WTC11 (cell line): Measurements from ENCODE around the gene TLR10. TPM values are rescaled to one million over a fixed set of nuclear protein-coding genes. Genes with fewer than 3 reads are reported as not detected.

ENCODE experiments used
- ATAC-seq: fragments of 200-7000 bp; cut with Tn5 transposase; 2 replicates; pipeline ENCODE4 v1.10.0; 2021; ENCODE audit warnings: mild to moderate bottlenecking, moderate library complexity
- CTCF ChIA-PET: fragments of 300-600 bp; sonication (Branson Sonifier 250); formaldehyde crosslinking; loops from one replicate; lab custom pipeline; 2021; ENCODE audit warnings: antibody characterized with exemption; lab: Charles Lee
- POLR2A ChIA-PET: fragments of 350-600 bp; sonication (Branson Sonifier 250); formaldehyde crosslinking; loops from one replicate; lab custom pipeline; 2021; ENCODE audit warnings: antibody characterized with exemption; lab: Charles Lee
- DNase-seq: peaks from one replicate; pipeline ENCODE4 v3.0.0; 2021; ENCODE audit warnings: low spot score
- H3K27ac Mint-ChIP-seq: 2 replicates; pipeline ENCODE4 v1.8.0; 2021; ENCODE audit warnings: mixed read lengths
- H3K27me3 Mint-ChIP-seq: 2 replicates; pipeline ENCODE4 v1.8.0; 2021; ENCODE audit warnings: low read depth, mild to moderate bottlenecking, moderate library complexity, mixed read lengths
- H3K36me3 Mint-ChIP-seq: 2 replicates; pipeline ENCODE4 v1.8.0; 2021; ENCODE audit warnings: mixed read lengths
- H3K4me1 Mint-ChIP-seq: 2 replicates; pipeline ENCODE4 v1.8.0; 2022; ENCODE audit warnings: mixed read lengths
- H3K4me3 Mint-ChIP-seq: 2 replicates; pipeline ENCODE4 v1.8.0; 2021; ENCODE audit warnings: mild to moderate bottlenecking, moderate library complexity, mixed read lengths
- H3K9me3 Mint-ChIP-seq: 2 replicates; pipeline ENCODE4 v1.8.0; 2021; ENCODE audit warnings: mixed read lengths
- CREB1 ChIP-seq: sonication (generic); formaldehyde crosslinking; IDR thresholded peaks from 2 replicates; pipeline ENCODE4 v1.8.0; 2023; ENCODE audit warnings: mild to moderate bottlenecking, missing genetic modification reagents
- EMX1 ChIP-seq: fragments of 250-450 bp; sonication (Bioruptor Pico); IDR thresholded peaks from 2 replicates; pipeline ENCODE4 v1.8.0; 2021; ENCODE audit warnings: mild to moderate bottlenecking
- KAT7 ChIP-seq: sonication (generic); formaldehyde crosslinking; IDR thresholded peaks from 2 replicates; pipeline ENCODE4 v1.8.1; 2023; ENCODE audit warnings: missing genetic modification reagents, mild to moderate bottlenecking, borderline replicate concordance
- NR2C2 ChIP-seq: sonication (generic); formaldehyde crosslinking; IDR thresholded peaks from 2 replicates; pipeline ENCODE4 v1.8.0; 2022; ENCODE audit warnings: mild to moderate bottlenecking, missing genetic modification reagents
- RELA ChIP-seq: sonication (generic); formaldehyde crosslinking; IDR thresholded peaks from 2 replicates; pipeline ENCODE4 v1.8.1; 2022; ENCODE audit warnings: missing genetic modification reagents, mild to moderate bottlenecking, borderline replicate concordance
- RORB ChIP-seq: fragments of 250-450 bp; sonication (Bioruptor Pico); IDR thresholded peaks from 2 replicates; pipeline ENCODE4 v1.9.0; 2021; ENCODE audit warnings: mild to moderate bottlenecking
- ZNF138 ChIP-seq: sonication (generic); formaldehyde crosslinking; conservative IDR thresholded peaks from 2 replicates; pipeline ENCODE4 v1.8.1; 2022; ENCODE audit warnings: mild to moderate bottlenecking, moderate library complexity, missing genetic modification reagents
- ZNF263 ChIP-seq: sonication (generic); formaldehyde crosslinking; IDR thresholded peaks from 2 replicates; pipeline ENCODE4 v1.8.1; 2022; ENCODE audit warnings: low read depth, mild to moderate bottlenecking, moderate library complexity, missing genetic modification reagents
- ZNF396 ChIP-seq: fragments of 250-450 bp; sonication (Bioruptor Pico); IDR thresholded peaks from 2 replicates; pipeline ENCODE4 v1.8.0; 2021; ENCODE audit warnings: mild to moderate bottlenecking, moderate library complexity, borderline replicate concordance
- ZNF416 ChIP-seq: fragments of 250-450 bp; sonication (Bioruptor Pico); IDR thresholded peaks from 2 replicates; pipeline ENCODE4 v1.9.0; 2021; ENCODE audit warnings: mild to moderate bottlenecking, inconsistent platforms
- total RNA-seq: library from RNA; stranded (reverse); gene quantifications from 3 replicates; pipeline ENCODE4 v1.2.3, GENCODE V29; 2021
- TF ChIP-seq, protein P1 (sequence below): fragments of 200-600 bp; IDR thresholded peaks from 2 replicates; pipeline ENCODE4 v1.8.0; 2022; ENCODE audit warnings: antibody characterized with exemption
- TF ChIP-seq, protein P2 (sequence below): sonication (generic); formaldehyde crosslinking; IDR thresholded peaks from 2 replicates; pipeline ENCODE4 v1.8.1; 2023; ENCODE audit warnings: mild to moderate bottlenecking, missing genetic modification reagents, borderline replicate concordance
- TF ChIP-seq, protein P3 (sequence below): sonication (generic); formaldehyde crosslinking; IDR thresholded peaks from 2 replicates; pipeline ENCODE4 v1.8.0; 2022; ENCODE audit warnings: mild to moderate bottlenecking, missing genetic modification reagents
- TF ChIP-seq, protein P4 (sequence below): sonication (generic); formaldehyde crosslinking; IDR thresholded peaks from 2 replicates; pipeline ENCODE4 v1.8.0; 2022; ENCODE audit warnings: missing genetic modification reagents
- TF ChIP-seq, protein P5 (sequence below): sonication (generic); formaldehyde crosslinking; IDR thresholded peaks from 2 replicates; pipeline ENCODE4 v1.8.0; 2023; ENCODE audit warnings: mild to moderate bottlenecking, missing genetic modification reagents
- TF ChIP-seq, protein P6 (sequence below): fragments of 250-450 bp; sonication (Bioruptor Pico); IDR thresholded peaks from 2 replicates; pipeline ENCODE4 v1.9.0; 2021; ENCODE audit warnings: mild to moderate bottlenecking, borderline replicate concordance
- TF ChIP-seq, protein P7 (sequence below): sonication (generic); formaldehyde crosslinking; IDR thresholded peaks from 2 replicates; pipeline ENCODE4 v1.8.1; 2022; ENCODE audit warnings: missing genetic modification reagents, borderline replicate concordance

The TLR10 gene
- total RNA-seq, 1 experiment from 2014 or later: not detected

DNA sequence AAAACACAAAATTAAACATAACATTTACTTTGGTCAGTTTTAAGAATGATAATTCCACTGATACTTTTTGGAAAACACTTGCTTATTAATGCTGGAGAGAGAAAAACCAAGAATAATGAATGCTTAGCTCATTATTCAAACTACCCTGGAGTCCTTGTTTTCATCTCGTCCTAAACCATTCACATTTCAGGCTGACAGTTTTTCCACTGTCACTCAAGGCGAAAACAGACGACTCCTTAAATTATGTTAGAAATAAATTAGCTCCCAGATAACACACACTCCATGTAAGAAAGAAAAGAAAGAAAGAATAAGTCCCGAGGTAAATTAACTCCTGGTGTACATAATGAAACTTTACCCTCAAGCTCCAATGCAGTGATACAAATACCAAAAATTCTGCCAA, 33.5 kb downstream of the TLR10 start:
- POLR2A ChIA-PET: no interaction called here
- peaks cover 4% of the 10 kb centered on the region; the same call in 1 of the 2 replicates for H3K27me3 Mint-ChIP-seq
- ATAC-seq (no peak), DNase-seq (no peak)
- H3K4me1 Mint-ChIP-seq: peaks cover 6% of the 10 kb centered on the region
- no peak for TF ChIP-seq ZNF263 (CRISPR knock-in tag)
- no peak for TF ChIP-seq RELA (CRISPR knock-in tag)
- no peak for TF ChIP-seq KAT7 (CRISPR knock-in tag)
- TF ChIP-seq CREB1 (CRISPR knock-in tag): no peak
- no peak for TF ChIP-seq ZNF396 (CRISPR knock-in tag)
- no peak for TF ChIP-seq RORB (CRISPR knock-in tag)
- no peak for TF ChIP-seq ZNF138 (CRISPR knock-in tag)
- TF ChIP-seq ZNF416 (CRISPR knock-in tag): no peak
- H3K36me3 Mint-ChIP-seq: peaks cover 16% of the 10 kb centered on the region
- H3K27ac Mint-ChIP-seq: no peak overlapping the region
- no peak overlapping the region for H3K4me3 Mint-ChIP-seq
- H3K9me3 Mint-ChIP-seq: peaks cover 20% of the 10 kb centered on the region
- CTCF ChIA-PET: interaction anchor here (0.7 kb wide), 1 partner anchor 10 kb away, joined by 3 read pairs; no protein-coding TSS in a partner anchor

DNA sequence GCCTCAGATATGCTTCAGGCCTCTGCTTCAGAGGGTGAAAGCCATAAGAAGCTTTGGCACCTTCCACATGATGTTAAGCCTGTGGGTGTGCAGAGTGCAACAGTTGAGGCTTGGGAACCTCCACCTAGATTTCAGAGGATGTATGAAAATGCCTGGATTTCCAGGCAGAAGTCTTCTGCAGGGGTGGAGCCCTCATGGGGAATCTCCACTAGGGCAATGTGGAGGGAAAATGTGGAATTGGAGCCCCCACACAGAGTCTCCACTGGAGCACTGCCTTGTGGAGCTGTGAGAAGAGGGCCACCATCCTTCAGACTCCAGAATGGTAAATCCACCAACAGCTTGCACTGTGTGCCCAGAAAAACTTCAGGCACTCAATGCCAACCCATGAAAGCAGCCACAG, 35.2 kb downstream of the TLR10 start:
- no peak overlapping the region for H3K27ac Mint-ChIP-seq
- H3K4me1 Mint-ChIP-seq: peaks cover 6% of the 10 kb centered on the region
- no peak for ATAC-seq
- POLR2A ChIA-PET: no interaction called here
- CTCF ChIA-PET: no interaction called here
- H3K36me3 Mint-ChIP-seq: peaks cover 16% of the 10 kb centered on the region
- H3K9me3 Mint-ChIP-seq: peaks cover 20% of the 10 kb centered on the region
- peaks cover 4% of the 10 kb centered on the region; the same call in 1 of the 2 replicates for H3K27me3 Mint-ChIP-seq
- no peak overlapping the region for H3K4me3 Mint-ChIP-seq
- no peak for DNase-seq
- TF ChIP-seq, protein P1, sequence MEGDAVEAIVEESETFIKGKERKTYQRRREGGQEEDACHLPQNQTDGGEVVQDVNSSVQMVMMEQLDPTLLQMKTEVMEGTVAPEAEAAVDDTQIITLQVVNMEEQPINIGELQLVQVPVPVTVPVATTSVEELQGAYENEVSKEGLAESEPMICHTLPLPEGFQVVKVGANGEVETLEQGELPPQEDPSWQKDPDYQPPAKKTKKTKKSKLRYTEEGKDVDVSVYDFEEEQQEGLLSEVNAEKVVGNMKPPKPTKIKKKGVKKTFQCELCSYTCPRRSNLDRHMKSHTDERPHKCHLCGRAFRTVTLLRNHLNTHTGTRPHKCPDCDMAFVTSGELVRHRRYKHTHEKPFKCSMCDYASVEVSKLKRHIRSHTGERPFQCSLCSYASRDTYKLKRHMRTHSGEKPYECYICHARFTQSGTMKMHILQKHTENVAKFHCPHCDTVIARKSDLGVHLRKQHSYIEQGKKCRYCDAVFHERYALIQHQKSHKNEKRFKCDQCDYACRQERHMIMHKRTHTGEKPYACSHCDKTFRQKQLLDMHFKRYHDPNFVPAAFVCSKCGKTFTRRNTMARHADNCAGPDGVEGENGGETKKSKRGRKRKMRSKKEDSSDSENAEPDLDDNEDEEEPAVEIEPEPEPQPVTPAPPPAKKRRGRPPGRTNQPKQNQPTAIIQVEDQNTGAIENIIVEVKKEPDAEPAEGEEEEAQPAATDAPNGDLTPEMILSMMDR: no peak
- TF ChIP-seq, protein P2, sequence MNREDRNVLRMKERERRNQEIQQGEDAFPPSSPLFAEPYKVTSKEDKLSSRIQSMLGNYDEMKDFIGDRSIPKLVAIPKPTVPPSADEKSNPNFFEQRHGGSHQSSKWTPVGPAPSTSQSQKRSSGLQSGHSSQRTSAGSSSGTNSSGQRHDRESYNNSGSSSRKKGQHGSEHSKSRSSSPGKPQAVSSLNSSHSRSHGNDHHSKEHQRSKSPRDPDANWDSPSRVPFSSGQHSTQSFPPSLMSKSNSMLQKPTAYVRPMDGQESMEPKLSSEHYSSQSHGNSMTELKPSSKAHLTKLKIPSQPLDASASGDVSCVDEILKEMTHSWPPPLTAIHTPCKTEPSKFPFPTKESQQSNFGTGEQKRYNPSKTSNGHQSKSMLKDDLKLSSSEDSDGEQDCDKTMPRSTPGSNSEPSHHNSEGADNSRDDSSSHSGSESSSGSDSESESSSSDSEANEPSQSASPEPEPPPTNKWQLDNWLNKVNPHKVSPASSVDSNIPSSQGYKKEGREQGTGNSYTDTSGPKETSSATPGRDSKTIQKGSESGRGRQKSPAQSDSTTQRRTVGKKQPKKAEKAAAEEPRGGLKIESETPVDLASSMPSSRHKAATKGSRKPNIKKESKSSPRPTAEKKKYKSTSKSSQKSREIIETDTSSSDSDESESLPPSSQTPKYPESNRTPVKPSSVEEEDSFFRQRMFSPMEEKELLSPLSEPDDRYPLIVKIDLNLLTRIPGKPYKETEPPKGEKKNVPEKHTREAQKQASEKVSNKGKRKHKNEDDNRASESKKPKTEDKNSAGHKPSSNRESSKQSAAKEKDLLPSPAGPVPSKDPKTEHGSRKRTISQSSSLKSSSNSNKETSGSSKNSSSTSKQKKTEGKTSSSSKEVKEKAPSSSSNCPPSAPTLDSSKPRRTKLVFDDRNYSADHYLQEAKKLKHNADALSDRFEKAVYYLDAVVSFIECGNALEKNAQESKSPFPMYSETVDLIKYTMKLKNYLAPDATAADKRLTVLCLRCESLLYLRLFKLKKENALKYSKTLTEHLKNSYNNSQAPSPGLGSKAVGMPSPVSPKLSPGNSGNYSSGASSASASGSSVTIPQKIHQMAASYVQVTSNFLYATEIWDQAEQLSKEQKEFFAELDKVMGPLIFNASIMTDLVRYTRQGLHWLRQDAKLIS: no peak
- TF ChIP-seq, protein P3, sequence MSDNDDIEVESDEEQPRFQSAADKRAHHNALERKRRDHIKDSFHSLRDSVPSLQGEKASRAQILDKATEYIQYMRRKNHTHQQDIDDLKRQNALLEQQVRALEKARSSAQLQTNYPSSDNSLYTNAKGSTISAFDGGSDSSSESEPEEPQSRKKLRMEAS (CRISPR knock-in tag): no peak
- TF ChIP-seq, protein P4, sequence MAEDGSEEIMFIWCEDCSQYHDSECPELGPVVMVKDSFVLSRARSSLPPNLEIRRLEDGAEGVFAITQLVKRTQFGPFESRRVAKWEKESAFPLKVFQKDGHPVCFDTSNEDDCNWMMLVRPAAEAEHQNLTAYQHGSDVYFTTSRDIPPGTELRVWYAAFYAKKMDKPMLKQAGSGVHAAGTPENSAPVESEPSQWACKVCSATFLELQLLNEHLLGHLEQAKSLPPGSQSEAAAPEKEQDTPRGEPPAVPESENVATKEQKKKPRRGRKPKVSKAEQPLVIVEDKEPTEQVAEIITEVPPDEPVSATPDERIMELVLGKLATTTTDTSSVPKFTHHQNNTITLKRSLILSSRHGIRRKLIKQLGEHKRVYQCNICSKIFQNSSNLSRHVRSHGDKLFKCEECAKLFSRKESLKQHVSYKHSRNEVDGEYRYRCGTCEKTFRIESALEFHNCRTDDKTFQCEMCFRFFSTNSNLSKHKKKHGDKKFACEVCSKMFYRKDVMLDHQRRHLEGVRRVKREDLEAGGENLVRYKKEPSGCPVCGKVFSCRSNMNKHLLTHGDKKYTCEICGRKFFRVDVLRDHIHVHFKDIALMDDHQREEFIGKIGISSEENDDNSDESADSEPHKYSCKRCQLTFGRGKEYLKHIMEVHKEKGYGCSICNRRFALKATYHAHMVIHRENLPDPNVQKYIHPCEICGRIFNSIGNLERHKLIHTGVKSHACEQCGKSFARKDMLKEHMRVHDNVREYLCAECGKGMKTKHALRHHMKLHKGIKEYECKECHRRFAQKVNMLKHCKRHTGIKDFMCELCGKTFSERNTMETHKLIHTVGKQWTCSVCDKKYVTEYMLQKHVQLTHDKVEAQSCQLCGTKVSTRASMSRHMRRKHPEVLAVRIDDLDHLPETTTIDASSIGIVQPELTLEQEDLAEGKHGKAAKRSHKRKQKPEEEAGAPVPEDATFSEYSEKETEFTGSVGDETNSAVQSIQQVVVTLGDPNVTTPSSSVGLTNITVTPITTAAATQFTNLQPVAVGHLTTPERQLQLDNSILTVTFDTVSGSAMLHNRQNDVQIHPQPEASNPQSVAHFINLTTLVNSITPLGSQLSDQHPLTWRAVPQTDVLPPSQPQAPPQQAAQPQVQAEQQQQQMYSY (CRISPR knock-in tag): no peak
- TF ChIP-seq, protein P5, sequence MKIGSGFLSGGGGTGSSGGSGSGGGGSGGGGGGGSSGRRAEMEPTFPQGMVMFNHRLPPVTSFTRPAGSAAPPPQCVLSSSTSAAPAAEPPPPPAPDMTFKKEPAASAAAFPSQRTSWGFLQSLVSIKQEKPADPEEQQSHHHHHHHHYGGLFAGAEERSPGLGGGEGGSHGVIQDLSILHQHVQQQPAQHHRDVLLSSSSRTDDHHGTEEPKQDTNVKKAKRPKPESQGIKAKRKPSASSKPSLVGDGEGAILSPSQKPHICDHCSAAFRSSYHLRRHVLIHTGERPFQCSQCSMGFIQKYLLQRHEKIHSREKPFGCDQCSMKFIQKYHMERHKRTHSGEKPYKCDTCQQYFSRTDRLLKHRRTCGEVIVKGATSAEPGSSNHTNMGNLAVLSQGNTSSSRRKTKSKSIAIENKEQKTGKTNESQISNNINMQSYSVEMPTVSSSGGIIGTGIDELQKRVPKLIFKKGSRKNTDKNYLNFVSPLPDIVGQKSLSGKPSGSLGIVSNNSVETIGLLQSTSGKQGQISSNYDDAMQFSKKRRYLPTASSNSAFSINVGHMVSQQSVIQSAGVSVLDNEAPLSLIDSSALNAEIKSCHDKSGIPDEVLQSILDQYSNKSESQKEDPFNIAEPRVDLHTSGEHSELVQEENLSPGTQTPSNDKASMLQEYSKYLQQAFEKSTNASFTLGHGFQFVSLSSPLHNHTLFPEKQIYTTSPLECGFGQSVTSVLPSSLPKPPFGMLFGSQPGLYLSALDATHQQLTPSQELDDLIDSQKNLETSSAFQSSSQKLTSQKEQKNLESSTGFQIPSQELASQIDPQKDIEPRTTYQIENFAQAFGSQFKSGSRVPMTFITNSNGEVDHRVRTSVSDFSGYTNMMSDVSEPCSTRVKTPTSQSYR: no peak
- no peak for TF ChIP-seq EMX1 (CRISPR knock-in tag)
- no peak for TF ChIP-seq NR2C2 (CRISPR knock-in tag)
- TF ChIP-seq, protein P6, sequence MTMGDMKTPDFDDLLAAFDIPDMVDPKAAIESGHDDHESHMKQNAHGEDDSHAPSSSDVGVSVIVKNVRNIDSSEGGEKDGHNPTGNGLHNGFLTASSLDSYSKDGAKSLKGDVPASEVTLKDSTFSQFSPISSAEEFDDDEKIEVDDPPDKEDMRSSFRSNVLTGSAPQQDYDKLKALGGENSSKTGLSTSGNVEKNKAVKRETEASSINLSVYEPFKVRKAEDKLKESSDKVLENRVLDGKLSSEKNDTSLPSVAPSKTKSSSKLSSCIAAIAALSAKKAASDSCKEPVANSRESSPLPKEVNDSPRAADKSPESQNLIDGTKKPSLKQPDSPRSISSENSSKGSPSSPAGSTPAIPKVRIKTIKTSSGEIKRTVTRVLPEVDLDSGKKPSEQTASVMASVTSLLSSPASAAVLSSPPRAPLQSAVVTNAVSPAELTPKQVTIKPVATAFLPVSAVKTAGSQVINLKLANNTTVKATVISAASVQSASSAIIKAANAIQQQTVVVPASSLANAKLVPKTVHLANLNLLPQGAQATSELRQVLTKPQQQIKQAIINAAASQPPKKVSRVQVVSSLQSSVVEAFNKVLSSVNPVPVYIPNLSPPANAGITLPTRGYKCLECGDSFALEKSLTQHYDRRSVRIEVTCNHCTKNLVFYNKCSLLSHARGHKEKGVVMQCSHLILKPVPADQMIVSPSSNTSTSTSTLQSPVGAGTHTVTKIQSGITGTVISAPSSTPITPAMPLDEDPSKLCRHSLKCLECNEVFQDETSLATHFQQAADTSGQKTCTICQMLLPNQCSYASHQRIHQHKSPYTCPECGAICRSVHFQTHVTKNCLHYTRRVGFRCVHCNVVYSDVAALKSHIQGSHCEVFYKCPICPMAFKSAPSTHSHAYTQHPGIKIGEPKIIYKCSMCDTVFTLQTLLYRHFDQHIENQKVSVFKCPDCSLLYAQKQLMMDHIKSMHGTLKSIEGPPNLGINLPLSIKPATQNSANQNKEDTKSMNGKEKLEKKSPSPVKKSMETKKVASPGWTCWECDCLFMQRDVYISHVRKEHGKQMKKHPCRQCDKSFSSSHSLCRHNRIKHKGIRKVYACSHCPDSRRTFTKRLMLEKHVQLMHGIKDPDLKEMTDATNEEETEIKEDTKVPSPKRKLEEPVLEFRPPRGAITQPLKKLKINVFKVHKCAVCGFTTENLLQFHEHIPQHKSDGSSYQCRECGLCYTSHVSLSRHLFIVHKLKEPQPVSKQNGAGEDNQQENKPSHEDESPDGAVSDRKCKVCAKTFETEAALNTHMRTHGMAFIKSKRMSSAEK (CRISPR knock-in tag): no peak
- TF ChIP-seq, protein P7, sequence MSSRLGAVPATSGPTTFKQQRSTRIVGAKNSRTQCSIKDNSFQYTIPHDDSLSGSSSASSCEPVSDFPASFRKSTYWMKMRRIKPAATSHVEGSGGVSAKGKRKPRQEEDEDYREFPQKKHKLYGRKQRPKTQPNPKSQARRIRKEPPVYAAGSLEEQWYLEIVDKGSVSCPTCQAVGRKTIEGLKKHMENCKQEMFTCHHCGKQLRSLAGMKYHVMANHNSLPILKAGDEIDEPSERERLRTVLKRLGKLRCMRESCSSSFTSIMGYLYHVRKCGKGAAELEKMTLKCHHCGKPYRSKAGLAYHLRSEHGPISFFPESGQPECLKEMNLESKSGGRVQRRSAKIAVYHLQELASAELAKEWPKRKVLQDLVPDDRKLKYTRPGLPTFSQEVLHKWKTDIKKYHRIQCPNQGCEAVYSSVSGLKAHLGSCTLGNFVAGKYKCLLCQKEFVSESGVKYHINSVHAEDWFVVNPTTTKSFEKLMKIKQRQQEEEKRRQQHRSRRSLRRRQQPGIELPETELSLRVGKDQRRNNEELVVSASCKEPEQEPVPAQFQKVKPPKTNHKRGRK (CRISPR knock-in tag): no peak
